ENCODE measurements around the gene TTC23. TPM values are rescaled to one million over a fixed set of nuclear protein-coding genes. Genes with fewer than 3 reads are reported as not detected.
"Not testable (repeated sequence)": the region's sequence is repeated elsewhere in the genome, so short reads cannot be mapped to it uniquely, and the experiment has no call there.

The TTC23 gene
- total and polyA plus RNA-seq, 7 experiments from 2014 or later, result 0.34 to 4.0 (median 0.92) TPM

GRCh38 chr15:99247062-99247461 is 2.3 kb downstream of the TTC23 start:
- ChIA-PET CTCF (interaction anchor here (0.6 to 0.7 kb wide), 2 partner anchors 22 to 45 kb away, joined by 3 read pairs; no protein-coding TSS in a partner anchor), POLR2A (no interaction called here)
- Histone ChIP-seq H3K4me1 (ENCODE audit: control insufficient read depth in 2 of 2, insufficient read depth in 2 of 2, low read length in 2 of 2) (peaks cover 3 to 6% of the 10 kb centered on the region in 2 donors), H3K4me3 (ENCODE audit: low read length) (no peak overlapping the region), H3K27ac (ENCODE audit: low read depth, low read length) (no peak overlapping the region), H3K36me3 (ENCODE audit: control insufficient read depth in 2 of 3, insufficient read depth in 3 of 3, low read length in 3 of 3) (peaks cover 0 to 3% (median 0%) of the 10 kb centered on the region in 3 experiments), H3K27me3 (ENCODE audit: control insufficient read depth in 2 of 2, insufficient read depth in 2 of 2, low read length in 2 of 2) (no peaks in the 10 kb centered on the region), H3K9me3 (ENCODE audit: control insufficient read depth in 2 of 3, low read length in 3 of 3) (no peaks in the 10 kb centered on the region)
- no peak for ATAC-seq
- peaks cover 5 to 13% (median 9%) of the 10 kb centered on the region in 7 donors for H3K4me1 Mint-ChIP-seq
- H3K27me3 Mint-ChIP-seq, result peaks cover 0 to 9% (median 0%) of the 10 kb centered on the region in 5 donors
- H3K4me3 Mint-ChIP-seq, result no peak overlapping the region
- H3K36me3 Mint-ChIP-seq, result peaks cover 0 to 6% (median 0%) of the 10 kb centered on the region in 5 donors
- peaks cover 0 to 6% (median 3%) of the 10 kb centered on the region in 11 donors for H3K9me3 Mint-ChIP-seq
- intact Hi-C loops (cut with micrococcal nuclease), result no loop called here
- no peak overlapping the region for H3K27ac Mint-ChIP-seq
- no peak for DNase-seq

DNA sequence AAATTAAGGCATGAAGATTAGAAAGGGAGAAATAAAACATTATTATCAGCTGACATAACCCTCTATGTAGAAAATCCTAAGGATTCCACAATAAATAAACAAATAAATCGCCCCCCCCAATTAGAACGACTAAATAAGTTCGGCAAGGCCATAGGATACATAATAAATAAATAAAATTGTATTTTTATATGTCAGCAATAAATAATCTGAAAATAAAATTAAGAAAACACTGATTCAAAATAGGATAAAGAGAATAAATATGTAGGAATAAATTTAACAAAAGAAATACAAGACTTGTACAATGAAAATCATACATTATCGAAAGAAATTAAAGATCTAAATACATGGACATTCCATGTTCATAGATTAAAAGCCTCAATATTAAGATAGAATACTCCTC is 5.1 kb downstream of the TTC23 start:
- Mint-ChIP-seq H3K4me1 (peaks cover 0 to 16% (median 0%) of the 10 kb centered on the region in 7 donors), H3K4me3 (no peak overlapping the region), H3K27me3 (peaks cover 0 to 15% (median 3%) of the 10 kb centered on the region in 5 donors), H3K27ac (no peak overlapping the region), H3K36me3 (no peaks in the 10 kb centered on the region), H3K9me3 (no peaks in the 10 kb centered on the region)
- ATAC-seq (no peak), DNase-seq (no peak)
- ChIA-PET POLR2A (no interaction called here), CTCF (no interaction called here)
- Histone ChIP-seq H3K36me3 (ENCODE audit: control insufficient read depth in 2 of 3, insufficient read depth in 3 of 3, low read length in 3 of 3) (no peaks in the 10 kb centered on the region), H3K9me3 (ENCODE audit: control insufficient read depth in 2 of 3, low read length in 3 of 3) (no peaks in the 10 kb centered on the region), H3K4me3 (ENCODE audit: low read length) (no peak overlapping the region), H3K4me1 (ENCODE audit: control insufficient read depth in 2 of 2, insufficient read depth in 2 of 2, low read length in 2 of 2) (no peaks in the 10 kb centered on the region), H3K27ac (ENCODE audit: low read depth, low read length) (no peak overlapping the region), H3K27me3 (ENCODE audit: control insufficient read depth in 2 of 2, insufficient read depth in 2 of 2, low read length in 2 of 2) (no peaks in the 10 kb centered on the region)
- intact Hi-C loops (cut with micrococcal nuclease), result no loop called here

DNA sequence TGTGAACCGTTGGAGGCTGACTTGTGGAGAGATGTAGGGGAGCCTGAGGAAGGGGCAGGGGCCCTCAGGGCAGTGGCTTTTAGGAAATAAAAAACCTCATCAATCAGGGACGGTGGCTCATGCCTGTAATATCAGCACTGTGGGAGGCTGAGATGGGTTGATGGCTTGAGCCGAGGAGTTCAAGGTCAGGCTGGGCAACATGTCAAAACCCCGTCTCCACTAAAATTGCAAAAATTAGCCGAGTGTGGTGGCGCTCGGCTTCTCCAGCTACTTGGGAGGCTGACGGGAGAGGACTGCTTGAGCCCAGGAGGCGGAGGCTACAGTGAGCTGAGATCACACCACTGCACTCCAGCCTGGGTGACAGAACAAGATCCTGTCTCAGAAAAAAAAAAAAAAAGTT is 7.6 kb downstream of the TTC23 start:
- no peaks in the 10 kb centered on the region for H3K4me1 ChIP-seq (ENCODE audit: control insufficient read depth in 2 of 2, insufficient read depth in 2 of 2, low read length in 2 of 2)
- ATAC-seq (no peak), DNase-seq (no peak)
- H3K36me3 Mint-ChIP-seq, result peaks cover 0 to 4% (median 0%) of the 10 kb centered on the region in 5 donors
- ChIA-PET CTCF (no interaction called here), POLR2A (no interaction called here)
- peaks cover 0 to 2% (median 0%) of the 10 kb centered on the region in 11 donors for H3K9me3 Mint-ChIP-seq
- H3K27ac ChIP-seq (ENCODE audit: low read depth, low read length), result no peak overlapping the region
- H3K4me1 Mint-ChIP-seq, result peaks cover 0 to 14% (median 0%) of the 10 kb centered on the region in 7 donors
- intact Hi-C loops (cut with micrococcal nuclease), result no loop called here
- H3K36me3 ChIP-seq (ENCODE audit: control insufficient read depth in 2 of 3, insufficient read depth in 3 of 3, low read length in 3 of 3), result no peaks in the 10 kb centered on the region
- H3K27me3 Mint-ChIP-seq, result peaks cover 3 to 22% (median 5%) of the 10 kb centered on the region in 5 donors
- no peak overlapping the region for H3K4me3 Mint-ChIP-seq
- no peak overlapping the region for H3K27ac Mint-ChIP-seq
- H3K9me3 ChIP-seq (ENCODE audit: control insufficient read depth in 2 of 3, low read length in 3 of 3), result no peaks in the 10 kb centered on the region
- no peak overlapping the region for H3K4me3 ChIP-seq (ENCODE audit: low read length)
- H3K27me3 ChIP-seq (ENCODE audit: control insufficient read depth in 2 of 2, insufficient read depth in 2 of 2, low read length in 2 of 2), result no peaks in the 10 kb centered on the region

DNA sequence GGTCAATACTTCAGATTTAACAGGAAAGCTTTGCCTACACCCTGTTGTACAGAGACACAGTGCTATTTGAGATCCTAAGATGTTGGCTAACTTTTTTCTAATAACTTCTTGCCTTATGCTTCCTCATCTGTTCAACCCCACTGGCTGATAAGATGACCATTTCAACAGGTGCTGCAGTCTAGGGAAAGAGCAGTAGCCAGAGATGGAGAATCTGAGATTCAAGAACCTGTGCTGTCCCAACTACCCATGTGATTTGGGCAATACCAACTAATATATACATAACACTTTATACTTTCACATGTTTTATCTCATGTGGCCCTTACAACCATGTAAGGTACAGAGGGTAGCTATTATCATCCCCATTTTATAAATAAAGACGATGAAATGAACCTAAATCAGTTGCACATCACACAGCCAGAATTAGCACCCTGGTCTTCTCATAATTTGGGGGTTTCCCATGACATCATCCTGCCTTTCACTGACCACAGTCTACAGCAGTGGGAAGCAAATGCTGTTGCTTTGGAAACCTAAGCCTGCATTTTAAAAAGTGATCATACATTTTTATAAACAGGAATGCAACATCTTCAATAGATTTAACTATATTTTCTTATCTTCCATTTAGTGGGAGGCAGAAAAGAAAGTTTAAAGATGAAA is 9.7 kb downstream of the TTC23 start:
- DNase-seq, result no peak
- Mint-ChIP-seq H3K27ac (no peak overlapping the region), H3K27me3 (peaks cover 3 to 27% (median 8%) of the 10 kb centered on the region in 5 donors), H3K9me3 (peaks cover 0 to 2% (median 0%) of the 10 kb centered on the region in 11 donors), H3K4me1 (peaks cover 0 to 17% (median 0%) of the 10 kb centered on the region in 7 donors), H3K36me3 (peaks cover 0 to 4% (median 0%) of the 10 kb centered on the region in 5 donors), H3K4me3 (no peak overlapping the region)
- Histone ChIP-seq H3K36me3 (ENCODE audit: control insufficient read depth in 2 of 3, insufficient read depth in 3 of 3, low read length in 3 of 3) (no peaks in the 10 kb centered on the region), H3K27me3 (ENCODE audit: control insufficient read depth in 2 of 2, insufficient read depth in 2 of 2, low read length in 2 of 2) (no peaks in the 10 kb centered on the region), H3K27ac (ENCODE audit: low read depth, low read length) (no peak overlapping the region), H3K4me3 (ENCODE audit: low read length) (no peak overlapping the region), H3K4me1 (ENCODE audit: control insufficient read depth in 2 of 2, insufficient read depth in 2 of 2, low read length in 2 of 2) (no peaks in the 10 kb centered on the region), H3K9me3 (ENCODE audit: control insufficient read depth in 2 of 3, low read length in 3 of 3) (no peaks in the 10 kb centered on the region)
- ChIA-PET CTCF (no interaction called here), POLR2A (no interaction called here)
- ATAC-seq, result no peak
- intact Hi-C loops (cut with micrococcal nuclease), result no loop called here

- Histone ChIP-seq H3K36me3 (ENCODE audit: control insufficient read depth in 2 of 3, insufficient read depth in 3 of 3, low read length in 3 of 3) (no peaks in the 10 kb centered on the region), H3K27me3 (ENCODE audit: control insufficient read depth in 2 of 2, insufficient read depth in 2 of 2, low read length in 2 of 2) (no peaks in the 10 kb centered on the region), H3K9me3 (ENCODE audit: control insufficient read depth in 2 of 3, low read length in 3 of 3) (no peaks in the 10 kb centered on the region), H3K27ac (ENCODE audit: low read depth, low read length) (no peak overlapping the region), H3K4me1 (ENCODE audit: control insufficient read depth in 2 of 2, insufficient read depth in 2 of 2, low read length in 2 of 2) (no peaks in the 10 kb centered on the region), H3K4me3 (ENCODE audit: low read length) (no peak overlapping the region)
- intact Hi-C loops (cut with micrococcal nuclease), result no loop called here
- Mint-ChIP-seq H3K9me3 (peaks cover 0 to 2% (median 0%) of the 10 kb centered on the region in 11 donors), H3K27ac (no peak overlapping the region), H3K27me3 (peaks cover 3 to 27% (median 8%) of the 10 kb centered on the region in 5 donors), H3K4me3 (no peak overlapping the region), H3K4me1 (peaks cover 0 to 17% (median 0%) of the 10 kb centered on the region in 7 donors), H3K36me3 (peaks cover 0 to 4% (median 0%) of the 10 kb centered on the region in 5 donors)
- DNase-seq, result no peak
- ChIA-PET POLR2A (no interaction called here), CTCF (interaction anchor here (0.5 kb wide), 1 partner anchor 1242 kb away, joined by 3 read pairs; no protein-coding TSS in a partner anchor)
- ATAC-seq, result no peak
Measured at GRCh38 chr15:99238849-99239248, 10.5 kb downstream of the TTC23 start.

GRCh38 chr15:99234160-99234559 is 15.2 kb downstream of the TTC23 start:
- H3K4me3 ChIP-seq (ENCODE audit: low read length); H3K27me3 ChIP-seq (ENCODE audit: control insufficient read depth in 2 of 2, insufficient read depth in 2 of 2, low read length in 2 of 2); H3K36me3 Mint-ChIP-seq; ATAC-seq; H3K4me1 Mint-ChIP-seq; H3K4me3 Mint-ChIP-seq; H3K36me3 ChIP-seq (ENCODE audit: control insufficient read depth in 2 of 3, insufficient read depth in 3 of 3, low read length in 3 of 3); H3K27ac ChIP-seq (ENCODE audit: low read depth, low read length); H3K9me3 ChIP-seq (ENCODE audit: control insufficient read depth in 2 of 3, low read length in 3 of 3); H3K4me1 ChIP-seq (ENCODE audit: control insufficient read depth in 2 of 2, insufficient read depth in 2 of 2, low read length in 2 of 2); POLR2A ChIA-PET; CTCF ChIA-PET; DNase-seq; intact Hi-C loops (cut with micrococcal nuclease); H3K27ac Mint-ChIP-seq; H3K9me3 Mint-ChIP-seq: not testable (repeated sequence)
- H3K27me3 Mint-ChIP-seq, result peaks cover 0 to 20% (median 16%) of the 10 kb centered on the region in 5 donors

- Histone ChIP-seq H3K4me3 (ENCODE audit: low read length) (no peak overlapping the region), H3K27me3 (ENCODE audit: control insufficient read depth in 2 of 2, insufficient read depth in 2 of 2, low read length in 2 of 2) (no peaks in the 10 kb centered on the region), H3K4me1 (ENCODE audit: control insufficient read depth in 2 of 2, insufficient read depth in 2 of 2, low read length in 2 of 2) (no peaks in the 10 kb centered on the region), H3K36me3 (ENCODE audit: control insufficient read depth in 2 of 3, insufficient read depth in 3 of 3, low read length in 3 of 3) (no peaks in the 10 kb centered on the region), H3K27ac (ENCODE audit: low read depth, low read length) (no peak overlapping the region), H3K9me3 (ENCODE audit: control insufficient read depth in 2 of 3, low read length in 3 of 3) (no peaks in the 10 kb centered on the region)
- H3K4me1 Mint-ChIP-seq, result peaks cover 0 to 3% (median 0%) of the 10 kb centered on the region in 7 donors
- no peak overlapping the region for H3K4me3 Mint-ChIP-seq
- no peak for ATAC-seq
- H3K9me3 Mint-ChIP-seq, result peaks cover 0 to 4% (median 0%) of the 10 kb centered on the region in 11 donors
- H3K36me3 Mint-ChIP-seq, result peaks cover 0 to 4% (median 1%) of the 10 kb centered on the region in 5 donors
- ChIA-PET CTCF (no interaction called here), POLR2A (no interaction called here)
- intact Hi-C loops (cut with micrococcal nuclease), result no loop called here
- peaks cover 0 to 25% (median 17%) of the 10 kb centered on the region in 5 donors for H3K27me3 Mint-ChIP-seq
- H3K27ac Mint-ChIP-seq, result no peak overlapping the region
- no peak for DNase-seq
Measured at GRCh38 chr15:99232740-99233139, 16.6 kb downstream of the TTC23 start.

Measured in naive thymus-derived CD4-positive, alpha-beta T cell (primary cell).